ENCODE measurements around the gene FAM98B.

DNA sequence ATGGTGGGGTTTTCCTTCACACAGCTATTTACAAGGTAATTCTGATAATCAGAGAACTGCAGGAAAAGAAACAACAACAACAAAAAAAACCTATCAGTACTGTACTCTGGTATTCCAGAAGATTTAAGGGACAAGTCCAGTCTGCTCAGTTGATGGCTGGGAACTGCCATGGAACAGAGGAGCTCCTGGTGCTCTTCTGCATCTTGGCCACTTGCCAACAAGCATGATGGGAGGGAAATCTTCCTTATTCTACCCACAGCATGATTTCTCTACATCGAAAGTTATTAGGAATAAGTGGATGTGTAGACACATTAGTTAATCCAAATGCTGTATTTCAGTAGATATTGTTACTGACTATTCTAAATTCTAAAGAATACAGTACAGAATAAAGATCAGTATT, 59.0 kb downstream of the FAM98B start:
- no peak for TF ChIP-seq POLR2A (IDR thresholded peaks at IDR 0.05)
- TF ChIP-seq, protein P1, sequence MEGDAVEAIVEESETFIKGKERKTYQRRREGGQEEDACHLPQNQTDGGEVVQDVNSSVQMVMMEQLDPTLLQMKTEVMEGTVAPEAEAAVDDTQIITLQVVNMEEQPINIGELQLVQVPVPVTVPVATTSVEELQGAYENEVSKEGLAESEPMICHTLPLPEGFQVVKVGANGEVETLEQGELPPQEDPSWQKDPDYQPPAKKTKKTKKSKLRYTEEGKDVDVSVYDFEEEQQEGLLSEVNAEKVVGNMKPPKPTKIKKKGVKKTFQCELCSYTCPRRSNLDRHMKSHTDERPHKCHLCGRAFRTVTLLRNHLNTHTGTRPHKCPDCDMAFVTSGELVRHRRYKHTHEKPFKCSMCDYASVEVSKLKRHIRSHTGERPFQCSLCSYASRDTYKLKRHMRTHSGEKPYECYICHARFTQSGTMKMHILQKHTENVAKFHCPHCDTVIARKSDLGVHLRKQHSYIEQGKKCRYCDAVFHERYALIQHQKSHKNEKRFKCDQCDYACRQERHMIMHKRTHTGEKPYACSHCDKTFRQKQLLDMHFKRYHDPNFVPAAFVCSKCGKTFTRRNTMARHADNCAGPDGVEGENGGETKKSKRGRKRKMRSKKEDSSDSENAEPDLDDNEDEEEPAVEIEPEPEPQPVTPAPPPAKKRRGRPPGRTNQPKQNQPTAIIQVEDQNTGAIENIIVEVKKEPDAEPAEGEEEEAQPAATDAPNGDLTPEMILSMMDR (IDR thresholded peaks at IDR 0.05) = no peak

All from body of pancreas (tissue), 4 donors.